ENCODE data around the gene CXCL12.

Gene CXCL12

DNA sequence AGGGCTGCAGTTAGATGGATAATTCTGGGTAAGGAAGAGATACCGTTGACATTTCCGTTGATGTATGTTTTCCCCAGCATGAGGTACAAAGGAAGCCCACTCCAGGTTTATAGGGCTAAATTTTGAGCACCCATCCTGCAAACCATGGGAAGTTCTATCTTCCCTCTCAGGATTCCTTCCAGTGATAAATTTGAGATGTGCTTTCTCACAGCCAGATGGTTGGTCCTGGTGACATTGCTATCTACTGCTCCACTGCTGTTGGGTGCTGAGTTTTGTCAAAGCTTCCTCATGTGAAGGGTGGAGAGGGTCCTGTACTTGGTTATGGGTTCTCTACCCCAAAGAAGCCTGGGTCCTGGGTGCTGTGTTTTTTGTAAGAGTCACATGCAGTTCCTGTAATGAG lies 57.4 kb downstream of the CXCL12 start:
- DNase-seq = no peak

All from NCI-H2029 (cell line).